Lower lobe of right lung (tissue), 2 donors: ENCODE measurements around the gene EVA1A. TPM values are rescaled to one million over a fixed set of nuclear protein-coding genes. Genes with fewer than 3 reads are reported as not detected.

Source experiments
- ATAC-seq, 2 donors: fragments of 200-7000 bp; cut with Tn5 transposase; one replicate each; pipeline ENCODE4 v1.9.1; 2020 to 2022; ENCODE audit warnings: mild to moderate bottlenecking in 2 of 2, moderate library complexity in 2 of 2
- DNase-seq: peaks from one replicate; pipeline ENCODE4 v3.0.0-alpha.2; 2020
- H3K27ac ChIP-seq: fragments of 200-600 bp; one replicate; pipeline ENCODE4 v1.8.0; 2022
- H3K27me3 ChIP-seq: fragments of 200-600 bp; one replicate; pipeline ENCODE4 v1.8.0; 2022; ENCODE audit warnings: low read depth
- H3K36me3 ChIP-seq: fragments of 200-600 bp; one replicate; pipeline ENCODE4 v1.8.0; 2022; ENCODE audit warnings: mild to moderate bottlenecking
- H3K4me1 ChIP-seq: fragments of 200-600 bp; one replicate; pipeline ENCODE4 v1.8.0; 2022
- H3K4me3 ChIP-seq: fragments of 200-600 bp; one replicate; pipeline ENCODE4 v1.8.0; 2022; ENCODE audit warnings: mild to moderate bottlenecking
- H3K9me3 ChIP-seq: fragments of 200-600 bp; one replicate; pipeline ENCODE4 v1.8.0; 2022
- intact Hi-C: fragments of 100-400 bp; cut with DNase I; formaldehyde crosslinking; loops from one replicate; pipeline ENCODE4 v1.11.0; 2022
- total RNA-seq: library from RNA; stranded (reverse); fragmentation: NEBNext Ultra II Directional; extraction: Animal tissue kit (Norgen Biotek cat#: 25700); gene quantifications from one replicate; pipeline ENCODE4 v1.2.1, GENCODE V29; 2021
- TF ChIP-seq, protein P1 (sequence below): fragments of 200-600 bp; IDR thresholded peaks from one replicate; pipeline ENCODE4 v1.8.0; 2022; ENCODE audit warnings: antibody characterized with exemption, mild to moderate bottlenecking
- donor health status: DM: no; HTN: yes; CAD: no; lungs with severe emphysema.

EVA1A gene
- total RNA-seq, 1 donor from 2014 or later: 31.7 TPM

DNA sequence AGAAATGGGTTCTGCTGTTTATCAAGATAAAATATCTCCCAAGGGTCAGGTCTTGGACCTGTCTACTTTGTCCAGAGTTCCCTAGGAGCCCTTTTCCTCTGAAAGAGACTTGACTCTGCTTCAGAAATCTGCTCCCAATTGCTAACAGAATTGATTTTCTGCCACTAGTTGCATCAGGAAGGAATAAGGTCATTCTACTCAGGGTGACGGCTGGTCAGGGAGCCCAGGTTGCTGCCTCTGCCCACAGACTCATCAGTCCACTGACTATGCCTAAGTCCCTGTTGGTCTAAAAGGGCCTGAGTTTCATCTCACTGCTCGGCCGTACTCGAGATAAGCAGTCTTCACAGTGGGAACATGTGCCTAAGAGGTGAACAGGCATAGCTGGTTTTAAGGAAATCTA lies 61.2 kb downstream of the EVA1A start:
- DNase-seq (no peak), ATAC-seq (no peak)
- TF ChIP-seq, protein P1, sequence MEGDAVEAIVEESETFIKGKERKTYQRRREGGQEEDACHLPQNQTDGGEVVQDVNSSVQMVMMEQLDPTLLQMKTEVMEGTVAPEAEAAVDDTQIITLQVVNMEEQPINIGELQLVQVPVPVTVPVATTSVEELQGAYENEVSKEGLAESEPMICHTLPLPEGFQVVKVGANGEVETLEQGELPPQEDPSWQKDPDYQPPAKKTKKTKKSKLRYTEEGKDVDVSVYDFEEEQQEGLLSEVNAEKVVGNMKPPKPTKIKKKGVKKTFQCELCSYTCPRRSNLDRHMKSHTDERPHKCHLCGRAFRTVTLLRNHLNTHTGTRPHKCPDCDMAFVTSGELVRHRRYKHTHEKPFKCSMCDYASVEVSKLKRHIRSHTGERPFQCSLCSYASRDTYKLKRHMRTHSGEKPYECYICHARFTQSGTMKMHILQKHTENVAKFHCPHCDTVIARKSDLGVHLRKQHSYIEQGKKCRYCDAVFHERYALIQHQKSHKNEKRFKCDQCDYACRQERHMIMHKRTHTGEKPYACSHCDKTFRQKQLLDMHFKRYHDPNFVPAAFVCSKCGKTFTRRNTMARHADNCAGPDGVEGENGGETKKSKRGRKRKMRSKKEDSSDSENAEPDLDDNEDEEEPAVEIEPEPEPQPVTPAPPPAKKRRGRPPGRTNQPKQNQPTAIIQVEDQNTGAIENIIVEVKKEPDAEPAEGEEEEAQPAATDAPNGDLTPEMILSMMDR: no peak
- H3K9me3 ChIP-seq: no peaks in the 10 kb centered on the region
- no peaks in the 10 kb centered on the region for H3K36me3 ChIP-seq
- intact Hi-C loops: no loop called here
- no peak overlapping the region for H3K27ac ChIP-seq
- H3K27me3 ChIP-seq: no peaks in the 10 kb centered on the region
- no peak overlapping the region for H3K4me3 ChIP-seq
- H3K4me1 ChIP-seq: no peaks in the 10 kb centered on the region

DNA sequence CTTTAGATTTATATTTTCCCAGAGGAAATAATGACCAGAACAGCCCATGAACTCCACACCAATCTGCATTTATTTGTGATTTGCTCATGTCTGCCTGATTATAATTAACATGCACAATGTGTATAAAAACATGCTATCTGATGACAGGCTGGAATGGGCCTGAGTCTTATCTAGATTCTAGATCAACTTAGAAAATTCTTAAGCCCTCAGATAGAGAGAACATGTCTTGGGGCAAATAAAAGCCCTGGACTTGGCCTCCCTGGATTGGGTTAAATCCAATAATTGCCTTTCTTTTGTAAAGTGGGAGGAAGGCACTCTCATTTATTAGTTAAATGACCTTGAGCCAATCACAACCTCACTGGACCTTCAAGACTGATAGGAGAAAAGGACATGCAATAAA lies 61.8 kb downstream of the EVA1A start:
- H3K36me3 ChIP-seq: no peaks in the 10 kb centered on the region

DNA sequence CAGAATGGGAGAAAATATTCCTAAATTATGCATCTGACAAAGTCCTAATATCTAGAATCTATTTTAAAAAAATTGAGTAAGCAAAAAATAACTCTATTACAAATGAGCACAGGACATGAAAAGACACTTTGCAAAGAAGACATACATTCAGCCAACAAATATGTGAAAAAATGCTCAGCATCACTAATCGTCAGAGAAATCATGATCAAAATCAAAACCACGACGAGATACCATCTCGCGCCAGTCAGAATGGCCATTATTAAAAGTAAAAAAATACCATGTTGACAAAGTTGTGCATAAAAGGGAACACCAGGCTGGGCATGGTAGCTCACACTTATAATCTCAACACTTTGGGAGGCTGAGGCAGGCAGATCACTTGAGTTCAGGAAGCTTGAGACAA lies 63.5 kb downstream of the EVA1A start:
- ATAC-seq: no peak
- H3K9me3 ChIP-seq: no peaks in the 10 kb centered on the region
- TF ChIP-seq, protein P1: no peak

More for the DNA sequence above, 61.8 kb downstream of the EVA1A start:
- Histone ChIP-seq H3K9me3 (no peaks in the 10 kb centered on the region), H3K27ac (no peak overlapping the region), H3K4me1 (no peaks in the 10 kb centered on the region), H3K27me3 (no peaks in the 10 kb centered on the region), H3K4me3 (no peak overlapping the region)
- intact Hi-C loops: no loop called here
- ATAC-seq: no peak
- DNase-seq: no peak
- TF ChIP-seq, protein P1: no peak

DNA sequence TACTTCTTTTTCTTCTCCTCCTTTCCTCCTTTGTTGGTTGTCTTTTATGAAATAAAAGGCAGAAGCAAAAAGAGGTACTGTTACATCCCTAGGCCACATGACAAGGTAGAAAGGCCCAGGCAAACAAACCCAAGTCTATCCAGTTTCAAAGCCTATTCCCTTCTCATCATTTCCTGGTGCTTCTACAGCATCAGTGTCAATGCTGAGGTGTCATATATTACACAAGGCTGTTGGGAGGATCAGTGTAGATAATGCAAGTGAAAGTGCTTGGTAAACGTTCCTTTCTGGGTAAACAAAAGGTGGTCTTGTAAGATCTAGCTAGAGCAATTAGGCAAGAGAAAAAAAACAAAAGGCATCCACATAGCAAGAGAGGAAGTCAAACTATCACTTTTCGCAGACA lies 64.9 kb downstream of the EVA1A start:
- Histone ChIP-seq H3K27ac (no peak overlapping the region), H3K4me1 (no peaks in the 10 kb centered on the region), H3K27me3 (no peaks in the 10 kb centered on the region), H3K36me3 (no peaks in the 10 kb centered on the region), H3K9me3 (no peaks in the 10 kb centered on the region), H3K4me3 (no peak overlapping the region)
- intact Hi-C loops: no loop called here
- no peak for DNase-seq
- TF ChIP-seq, protein P1: no peak
- no peak for ATAC-seq

More for the DNA sequence above, 63.5 kb downstream of the EVA1A start:
- Histone ChIP-seq H3K4me3 (no peak overlapping the region), H3K4me1 (no peaks in the 10 kb centered on the region), H3K27me3 (no peaks in the 10 kb centered on the region), H3K27ac (no peak overlapping the region), H3K36me3 (no peaks in the 10 kb centered on the region)
- DNase-seq: no peak
- intact Hi-C loops: no loop called here

DNA sequence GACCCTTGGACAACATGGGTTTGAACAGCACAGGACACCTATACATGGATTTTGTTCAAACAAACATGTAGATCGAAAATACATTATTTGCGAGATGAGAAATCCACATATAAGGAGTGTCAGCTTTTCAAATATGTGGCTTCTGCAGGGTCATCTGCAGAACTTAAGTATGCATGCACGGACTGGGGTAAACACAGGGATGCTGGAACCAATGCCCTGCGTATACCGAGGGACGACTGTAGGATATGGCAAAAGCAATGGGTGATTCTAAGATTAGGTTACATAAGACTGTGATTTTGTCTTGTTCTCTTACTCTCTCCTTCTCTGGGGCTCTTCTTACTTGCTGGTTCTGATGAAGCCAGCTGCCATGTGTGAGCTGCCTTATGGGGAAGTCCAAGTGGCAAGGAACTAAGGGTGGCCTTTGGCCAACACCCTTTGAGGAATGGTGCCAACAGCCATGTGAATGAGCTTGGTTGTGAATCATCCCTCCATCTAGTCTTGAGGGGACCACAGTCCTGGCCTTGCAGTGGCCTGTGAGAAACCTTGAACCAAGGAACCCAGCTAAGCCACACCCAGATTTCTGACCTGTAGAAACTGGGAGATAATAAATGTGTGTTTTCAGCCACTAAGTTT lies 66.5 kb downstream of the EVA1A start:
- H3K4me1 ChIP-seq: no peaks in the 10 kb centered on the region
- H3K9me3 ChIP-seq: no peaks in the 10 kb centered on the region
- H3K27ac ChIP-seq: no peak overlapping the region
- DNase-seq (no peak), ATAC-seq (no peak)
- no peaks in the 10 kb centered on the region for H3K27me3 ChIP-seq
- H3K4me3 ChIP-seq: no peak overlapping the region
- no peaks in the 10 kb centered on the region for H3K36me3 ChIP-seq
- intact Hi-C loops: no loop called here
- TF ChIP-seq, protein P1: no peak
